Stimulated activated CD8-positive, alpha-beta memory T cell treated with anti-CD3 and anti-CD28 coated beads, Interleukin-12 subunit alpha, Interleukin-12 subunit beta, amount 100 ng/mL, for 4 hours (primary cell): Measurements from ENCODE around the gene MON2.

Experiments used
- DNase-seq: peaks from one replicate; pipeline ENCODE4 v3.0.0-alpha.2; 2020; ENCODE audit warnings: low read depth

MON2 gene

GRCh38 chr12:62618930-62619329 lies 152.3 kb downstream of the MON2 start:
- DNase-seq: no peak

GRCh38 chr12:62621101-62621638 lies 154.5 kb downstream of the MON2 start:
- no peak for DNase-seq

- no peak for DNase-seq
Observed at GRCh38 chr12:62622177-62622576, 155.6 kb downstream of the MON2 start.

GRCh38 chr12:62625228-62625627 lies 158.6 kb downstream of the MON2 start:
- no peak for DNase-seq

DNA sequence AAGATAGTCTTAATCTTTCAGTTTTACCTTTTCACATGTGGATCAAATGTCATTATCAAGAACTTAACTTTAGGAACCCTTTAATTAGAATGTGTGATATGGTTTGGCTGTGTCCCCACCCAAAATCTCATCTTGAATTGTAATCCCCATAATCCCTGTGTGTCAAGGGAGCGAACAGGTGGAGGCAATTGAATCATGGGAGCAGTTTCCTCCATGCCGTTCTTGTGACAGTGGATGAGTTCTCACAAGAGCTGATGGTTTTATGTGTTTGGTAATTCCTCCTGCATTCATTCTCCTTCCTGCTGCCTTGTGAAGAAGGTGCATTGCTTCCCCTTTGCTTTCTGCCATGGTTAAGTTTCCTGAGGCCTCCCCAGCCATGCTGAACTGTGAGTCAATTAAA lies 160.6 kb downstream of the MON2 start:
- no peak for DNase-seq

DNA sequence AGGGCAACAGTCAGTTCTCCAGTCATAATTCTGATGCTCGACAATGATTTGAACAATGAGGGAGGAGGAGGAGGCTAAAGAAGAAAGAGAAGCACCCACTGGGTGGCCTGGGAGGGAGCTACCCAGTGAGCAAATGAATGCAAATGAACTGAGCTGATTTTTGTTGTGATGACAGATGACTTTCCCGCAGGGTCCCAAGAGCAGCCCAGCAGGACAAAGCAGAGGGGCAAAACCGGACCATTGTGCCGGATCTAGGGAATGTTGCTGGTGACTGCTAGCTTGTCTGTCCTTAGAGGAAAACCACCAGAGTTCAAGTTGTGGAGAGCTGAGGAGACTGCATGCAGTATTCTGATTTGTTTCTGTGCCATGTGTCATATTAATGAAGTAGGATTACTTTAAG lies 162.8 kb downstream of the MON2 start:
- DNase-seq: no peak

- DNase-seq: no peak
Observed at GRCh38 chr12:62629971-62630739, 163.5 kb downstream of the MON2 start.

- no peak for DNase-seq
Observed at GRCh38 chr12:62631471-62632410, 165.1 kb downstream of the MON2 start.

- no peak for DNase-seq
Observed at GRCh38 chr12:62632411-62632918, 165.8 kb downstream of the MON2 start.

DNA sequence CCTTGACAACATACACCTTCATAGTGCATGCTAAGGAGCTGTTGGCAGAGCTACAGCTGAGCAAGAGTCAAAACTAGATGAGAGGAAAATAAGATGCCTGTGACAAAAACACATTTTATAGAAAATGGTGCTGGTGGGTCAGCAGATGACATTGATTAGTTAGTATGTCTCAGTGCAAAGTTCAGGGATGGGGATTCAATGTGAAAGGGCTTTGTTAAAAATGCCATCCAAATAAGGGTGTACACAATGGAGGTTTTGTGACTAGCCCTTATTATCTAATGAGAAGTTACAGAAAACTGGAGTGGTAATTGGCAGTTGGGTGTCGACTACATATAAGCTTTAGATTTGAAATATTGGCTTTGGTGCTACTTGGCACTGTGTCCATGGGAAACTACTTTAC lies 169.0 kb downstream of the MON2 start:
- no peak for DNase-seq

DNA sequence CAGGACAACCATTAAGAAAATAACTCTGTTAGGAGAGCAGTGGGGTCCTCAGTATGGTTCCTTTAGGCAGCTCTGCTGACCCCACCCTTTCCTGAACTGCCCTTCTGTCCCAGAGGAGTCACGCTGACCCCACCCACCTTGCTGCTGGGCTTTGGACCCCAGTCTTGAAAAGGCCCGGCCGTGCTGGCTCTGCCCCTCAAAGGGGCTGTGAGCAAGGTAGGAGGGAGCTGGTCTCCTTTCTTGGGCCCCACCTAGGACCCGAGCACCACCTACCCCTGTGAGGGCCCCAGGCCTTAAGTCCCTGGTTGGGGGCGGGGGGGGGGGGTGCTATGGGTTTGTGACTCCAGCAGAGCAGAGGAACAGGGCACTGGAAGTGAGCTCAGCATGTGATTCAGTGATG lies 171.1 kb downstream of the MON2 start:
- no peak for DNase-seq

- no peak for DNase-seq
Observed at GRCh38 chr12:62640910-62641448, 174.4 kb downstream of the MON2 start.

GRCh38 chr12:62642486-62642885 lies 175.9 kb downstream of the MON2 start:
- DNase-seq: no peak

DNA sequence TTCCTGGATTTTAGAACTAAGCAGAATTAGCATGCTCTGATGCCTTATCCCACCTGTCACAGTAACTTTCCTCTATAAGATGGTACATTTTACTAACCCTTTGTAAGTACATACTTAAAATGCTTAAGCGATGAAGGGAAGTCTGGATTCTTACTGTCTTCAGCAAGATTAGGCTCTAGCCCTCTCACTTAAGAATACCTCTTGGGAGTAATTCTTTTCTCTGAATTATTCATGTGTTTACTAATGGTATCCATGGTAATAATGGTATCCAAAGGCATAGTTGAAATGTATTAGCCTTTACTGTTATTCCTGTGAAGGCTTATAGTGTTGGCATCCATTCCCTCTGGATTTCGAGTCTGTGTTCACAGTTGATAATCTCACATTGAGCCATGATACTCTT lies 176.9 kb downstream of the MON2 start:
- no peak for DNase-seq

DNA sequence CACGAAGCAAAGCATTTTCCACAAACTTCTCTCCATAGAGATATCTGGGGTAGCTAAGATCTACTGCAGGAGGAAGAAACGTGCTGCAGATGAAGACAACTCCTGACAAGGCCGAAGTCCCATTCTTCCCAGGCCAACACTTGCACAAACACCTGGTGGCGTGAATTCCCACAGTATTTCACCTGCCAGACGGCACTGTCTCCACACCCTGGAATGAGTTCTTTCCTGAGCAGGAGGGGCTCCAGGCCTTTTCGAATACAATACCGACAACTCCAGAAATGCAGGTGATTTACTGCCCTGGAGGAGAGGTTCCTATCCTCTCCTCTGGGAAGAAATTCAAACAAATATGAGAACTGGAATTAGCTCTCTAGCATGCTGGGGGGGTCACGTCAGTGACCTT lies 179.9 kb downstream of the MON2 start:
- no peak for DNase-seq

GRCh38 chr12:62647586-62647985 lies 181.0 kb downstream of the MON2 start:
- no peak for DNase-seq

DNA sequence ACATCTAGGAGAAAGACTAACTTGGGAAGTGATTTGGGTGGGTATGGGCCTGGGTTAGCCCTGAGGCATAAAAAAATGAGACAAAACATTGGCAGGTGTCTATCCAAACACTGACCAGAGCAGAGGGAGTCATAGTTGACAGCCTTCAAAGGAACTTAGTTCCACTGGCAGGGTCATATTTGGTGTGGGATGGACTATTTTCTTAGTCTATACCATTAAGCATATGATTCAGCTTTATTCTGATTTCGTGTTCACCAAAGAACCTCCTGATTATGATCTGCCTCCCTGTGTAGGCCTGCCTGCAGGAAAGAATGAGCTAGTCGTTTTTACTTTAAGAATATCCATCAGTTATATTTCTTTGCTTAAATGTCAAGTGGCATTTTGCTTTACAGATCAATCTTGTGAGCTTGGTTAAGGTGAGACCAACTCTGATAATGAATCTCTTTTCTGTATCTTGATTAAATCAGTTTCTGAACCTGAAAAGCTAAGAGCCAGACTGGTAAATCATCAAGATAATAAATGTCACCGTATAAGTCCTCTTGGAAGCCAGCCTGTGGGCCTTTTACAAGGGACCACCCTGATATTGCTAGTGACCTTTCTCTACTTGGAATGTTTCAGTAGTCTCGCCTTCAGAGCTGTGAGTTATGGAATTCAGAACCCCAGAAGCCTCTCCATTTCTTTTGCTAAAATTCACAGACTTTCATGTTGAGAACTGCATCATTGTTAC lies 182.9 kb downstream of the MON2 start:
- no peak for DNase-seq
